HK-2 (cell line): ENCODE results near the gene ETV2.
"Not testable (repeated sequence)": the region's sequence is repeated elsewhere in the genome, so short reads cannot be mapped to it uniquely, and the experiment has no call there.

Experiments used
- DNase-seq: peaks from one replicate; pipeline ENCODE4 v3.0.0-alpha.2; 2018; ENCODE audit not compliant: unreplicated experiment

Gene ETV2, protein sequence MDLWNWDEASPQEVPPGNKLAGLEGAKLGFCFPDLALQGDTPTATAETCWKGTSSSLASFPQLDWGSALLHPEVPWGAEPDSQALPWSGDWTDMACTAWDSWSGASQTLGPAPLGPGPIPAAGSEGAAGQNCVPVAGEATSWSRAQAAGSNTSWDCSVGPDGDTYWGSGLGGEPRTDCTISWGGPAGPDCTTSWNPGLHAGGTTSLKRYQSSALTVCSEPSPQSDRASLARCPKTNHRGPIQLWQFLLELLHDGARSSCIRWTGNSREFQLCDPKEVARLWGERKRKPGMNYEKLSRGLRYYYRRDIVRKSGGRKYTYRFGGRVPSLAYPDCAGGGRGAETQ

DNA sequence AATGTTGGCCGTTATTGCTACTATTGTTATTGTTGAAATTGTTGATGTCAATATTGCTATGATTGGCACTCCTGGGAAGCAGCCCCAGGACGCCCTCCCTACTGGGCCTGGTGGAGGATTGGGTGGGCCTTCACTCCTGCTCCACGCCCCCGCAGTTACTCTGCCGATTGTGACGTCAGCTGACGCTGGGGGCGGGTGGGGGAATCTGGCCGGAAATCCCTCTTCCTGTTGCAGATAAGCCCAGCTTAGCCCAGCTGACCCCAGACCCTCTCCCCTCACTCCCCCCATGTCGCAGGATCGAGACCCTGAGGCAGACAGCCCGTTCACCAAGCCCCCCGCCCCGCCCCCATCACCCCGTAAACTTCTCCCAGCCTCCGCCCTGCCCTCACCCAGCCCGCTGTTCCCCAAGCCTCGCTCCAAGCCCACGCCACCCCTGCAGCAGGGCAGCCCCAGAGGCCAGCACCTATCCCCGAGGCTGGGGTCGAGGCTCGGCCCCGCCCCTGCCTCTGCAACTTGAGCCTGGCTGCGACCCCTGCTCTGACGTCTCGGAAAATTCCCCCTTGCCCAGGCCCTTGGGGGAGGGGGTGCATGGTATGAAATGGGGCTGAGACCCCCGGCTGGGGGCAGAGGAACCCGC is at the start of gene ETV2:
TSS of gene ETV2 (plus strand) at position 231 of the 637 bp plus-strand sequence. CDS start 716 bp downstream, outside the sequence.
- no peak for DNase-seq

DNA sequence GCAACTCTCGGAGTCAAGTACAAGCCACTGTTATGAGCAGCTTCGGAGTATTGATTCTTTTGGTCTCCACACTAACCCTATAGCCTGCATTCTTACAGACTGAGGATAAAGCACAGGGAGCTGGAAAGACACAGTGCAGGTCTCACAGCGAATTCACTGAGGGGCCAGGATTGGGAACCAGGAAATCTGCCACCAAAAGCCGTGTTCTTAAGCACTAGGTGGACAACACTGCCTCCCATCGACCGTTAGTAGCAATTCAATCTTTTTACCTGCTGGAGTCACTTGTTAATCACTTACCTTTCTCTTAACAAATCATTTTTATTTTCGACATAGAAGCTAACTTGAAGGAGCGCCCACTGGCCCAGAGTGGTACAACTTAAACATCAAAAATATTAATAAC is 49.3 kb upstream of the ETV2 start:
- peak; percentile 9 for DNase-seq

DNA sequence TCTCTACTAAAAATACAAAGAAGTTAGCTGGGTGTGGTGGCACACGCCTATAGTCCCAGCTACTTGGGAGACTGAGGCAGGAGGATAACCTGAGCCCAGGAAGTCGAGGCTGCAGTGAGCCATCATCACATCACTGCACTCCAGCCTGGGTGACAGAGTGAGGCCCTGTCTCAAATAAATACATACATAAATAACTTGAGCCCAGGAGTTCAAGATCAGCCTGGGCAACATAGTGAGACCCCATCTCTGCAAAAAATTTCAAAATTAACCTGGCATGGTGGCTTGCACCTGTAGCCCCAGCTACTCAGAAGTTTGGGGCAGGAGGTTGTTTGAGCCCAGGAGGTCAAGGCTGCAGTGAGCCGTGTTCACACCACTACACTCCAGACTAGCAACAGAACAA is 46.5 kb upstream of the ETV2 start:
- DNase-seq = not testable (repeated sequence)

DNA sequence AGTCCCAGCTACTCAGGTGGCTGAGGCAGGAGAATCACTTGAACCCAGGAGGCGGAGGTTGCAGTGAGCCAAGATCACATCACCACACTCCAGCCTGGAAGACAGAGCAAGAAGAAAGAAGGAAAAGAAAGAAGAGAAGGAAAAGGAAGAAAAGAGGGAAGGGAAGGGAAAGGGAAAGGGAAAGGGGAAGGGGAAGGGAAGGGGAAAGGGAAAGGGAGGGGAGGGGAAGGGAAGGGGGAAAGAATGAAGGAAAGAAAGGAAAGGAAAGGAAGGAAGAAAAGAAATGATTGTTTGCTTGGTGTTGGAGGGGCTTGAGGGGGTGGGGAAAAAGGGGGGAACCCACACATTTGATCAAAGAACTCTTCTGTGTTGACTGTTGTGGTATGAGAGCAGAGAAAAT is 45.6 kb upstream of the ETV2 start:
- DNase-seq = no peak

DNA sequence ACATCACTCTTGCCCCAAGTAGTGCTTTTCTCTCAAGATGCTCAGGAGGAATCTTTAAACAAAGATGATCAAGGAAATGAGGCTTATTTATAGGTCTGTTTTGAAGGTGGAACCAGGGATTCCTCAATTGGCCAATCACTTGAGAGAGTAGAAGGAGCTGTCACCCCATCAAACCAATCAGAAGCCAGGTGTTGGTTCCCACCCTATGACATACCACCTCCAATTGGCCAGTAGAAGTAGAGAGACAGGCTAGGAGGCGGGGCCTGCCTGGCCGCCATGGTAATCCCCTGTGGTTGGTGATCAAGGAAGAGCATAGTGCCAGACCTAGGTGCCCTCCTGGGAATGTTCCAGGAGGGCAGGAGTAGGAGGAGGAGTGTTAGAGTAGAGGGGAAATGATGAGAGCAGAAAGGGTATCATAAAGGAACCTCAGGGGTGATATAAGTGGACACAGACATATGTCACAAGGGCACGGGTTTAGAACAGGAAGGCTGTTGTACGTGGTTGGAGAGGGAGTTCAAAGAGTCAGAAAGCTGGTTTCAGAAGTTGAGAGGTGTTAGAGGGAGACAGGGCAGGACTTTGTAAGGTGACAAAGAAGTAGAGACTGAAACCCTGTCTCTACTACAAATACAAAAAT is 45.1 kb upstream of the ETV2 start:
- DNase-seq = no peak

DNA sequence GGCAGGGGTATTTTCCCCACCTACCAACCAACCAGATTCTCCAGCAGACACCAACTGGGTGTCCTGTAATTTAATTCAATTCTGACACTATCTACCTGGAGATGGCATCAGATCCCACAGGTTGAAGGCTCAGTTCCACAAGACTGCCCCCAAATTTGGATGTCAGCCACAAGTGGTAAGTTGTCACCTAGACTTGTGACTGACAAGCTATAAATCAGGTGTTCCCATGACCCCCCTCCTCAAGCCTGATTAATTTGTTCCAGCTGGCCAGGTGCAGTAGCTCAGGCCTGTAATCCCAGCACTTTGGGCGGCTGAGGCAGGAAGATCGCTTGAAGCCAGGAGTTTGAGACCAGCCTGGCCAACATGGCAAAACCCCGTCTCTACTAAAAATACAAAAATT is 39.6 kb upstream of the ETV2 start:
- DNase-seq = no peak

DNA sequence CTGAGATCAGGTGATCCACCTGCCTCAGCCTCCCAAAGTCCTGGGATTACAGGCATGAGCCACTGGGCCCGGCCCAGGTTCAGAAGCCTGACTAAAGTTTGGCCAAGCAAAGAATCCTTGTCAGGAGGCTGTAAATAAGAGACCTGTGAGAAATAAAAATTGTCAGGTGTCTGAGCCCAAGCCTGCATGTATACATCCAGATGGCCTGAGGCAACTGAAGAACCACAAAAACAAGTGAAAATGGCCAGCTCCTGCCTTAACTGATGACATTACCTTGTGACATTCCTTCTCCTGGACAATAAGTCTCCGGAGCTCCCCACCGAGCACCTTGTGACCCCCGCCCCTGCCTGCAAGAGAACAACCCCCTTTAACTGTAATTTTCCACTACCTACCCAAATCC is 37.1 kb upstream of the ETV2 start:
- DNase-seq = not testable (repeated sequence)

DNA sequence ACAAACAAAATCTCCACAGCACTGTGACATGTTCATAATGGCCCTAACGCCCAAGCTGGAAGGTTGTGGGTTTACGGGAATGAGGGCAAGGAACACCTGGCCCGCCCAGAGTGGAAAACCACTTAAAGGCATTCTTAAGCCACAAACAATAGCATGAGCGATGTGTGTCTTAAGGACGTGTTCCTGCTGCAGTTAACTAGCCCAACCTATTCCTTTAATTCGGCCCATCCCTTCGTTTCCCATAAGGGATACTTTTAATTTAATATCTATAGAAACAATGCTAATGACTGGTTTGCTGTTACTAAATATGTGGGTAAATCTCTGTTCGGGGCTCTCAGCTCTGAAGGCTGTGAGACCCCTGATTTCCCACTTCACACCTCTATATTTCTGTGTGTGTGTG is 34.4 kb upstream of the ETV2 start:
- DNase-seq = not testable (repeated sequence)

DNA sequence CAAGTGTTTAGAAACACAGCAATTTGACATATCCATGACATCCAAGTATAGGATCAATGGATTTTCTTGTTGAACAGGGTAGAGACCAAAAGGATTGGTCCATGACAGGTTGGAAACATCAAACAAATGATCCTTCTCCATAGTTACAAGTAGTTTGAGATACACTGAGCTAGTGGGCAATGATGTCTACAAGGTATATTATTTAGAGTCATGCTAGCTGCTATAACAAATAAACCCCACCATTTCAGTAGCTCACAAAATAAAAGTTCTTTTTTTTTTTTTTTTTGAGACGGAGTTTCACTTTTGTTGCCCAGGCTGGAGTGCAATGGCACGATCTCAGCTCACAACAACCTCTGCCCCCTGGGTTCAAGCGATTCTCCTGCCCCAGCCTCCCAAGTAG is 33.9 kb upstream of the ETV2 start:
- DNase-seq = no peak

DNA sequence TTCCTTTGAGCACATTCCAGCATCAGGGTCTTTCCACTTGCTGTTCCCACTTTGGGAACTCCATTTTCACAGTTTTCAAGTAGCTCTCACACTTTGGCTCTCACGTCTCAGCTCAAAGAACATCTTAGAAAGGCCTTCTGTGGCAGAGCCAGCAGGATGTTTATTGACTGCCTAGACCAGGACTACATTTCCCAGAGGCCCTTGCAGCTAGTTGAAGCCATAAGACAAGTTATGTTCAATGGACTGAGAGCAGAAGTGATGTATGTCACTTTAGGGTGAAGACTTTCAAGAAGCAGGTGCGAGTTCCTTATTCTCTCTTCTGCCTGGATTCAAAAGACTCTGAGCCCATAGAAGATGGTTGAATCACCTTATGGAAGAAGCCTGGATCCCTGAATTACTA is 33.3 kb upstream of the ETV2 start:
- no peak for DNase-seq

DNA sequence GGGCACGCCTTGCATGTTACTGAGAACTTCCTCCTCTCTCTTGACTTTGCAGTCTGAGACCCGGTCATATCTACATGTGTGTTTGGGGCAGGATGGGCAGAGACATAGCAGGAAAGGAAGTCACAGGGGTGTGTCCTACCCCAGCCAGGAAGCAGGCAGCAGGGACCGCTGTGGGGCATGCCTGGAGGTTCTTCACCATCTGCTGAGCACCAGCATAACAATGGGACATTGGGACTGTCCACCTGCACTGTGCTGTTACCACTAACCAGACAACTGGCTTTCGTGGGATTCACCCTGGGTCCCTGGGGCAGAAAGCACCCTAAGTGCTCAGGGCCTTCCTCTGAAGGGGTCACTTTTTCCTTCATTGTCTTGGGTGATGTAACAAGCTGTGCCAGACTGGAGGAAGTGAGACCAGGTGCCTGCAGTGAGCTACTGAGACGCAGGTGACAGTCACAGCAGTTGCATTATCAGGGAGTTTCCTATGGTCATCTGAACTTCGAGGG is 31.6 kb upstream of the ETV2 start:
- no peak for DNase-seq

DNA sequence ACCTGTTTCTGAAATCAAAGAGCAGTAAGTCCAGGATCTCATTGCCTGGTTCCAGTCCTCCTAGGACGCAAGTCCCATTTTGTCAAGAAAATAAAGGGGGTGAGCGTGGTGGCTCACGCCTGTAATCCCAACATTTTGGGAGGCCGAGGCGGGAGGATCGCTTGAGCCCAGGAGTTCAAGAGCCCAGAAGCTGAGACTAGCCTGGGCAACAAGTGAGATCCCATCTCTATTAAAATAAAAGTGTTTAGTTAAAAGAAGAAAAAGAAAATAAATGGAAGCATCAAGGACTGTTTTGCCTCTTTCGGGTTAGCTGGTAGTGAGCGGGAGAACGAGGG is 29.4 kb upstream of the ETV2 start:
- DNase-seq = no peak

DNA sequence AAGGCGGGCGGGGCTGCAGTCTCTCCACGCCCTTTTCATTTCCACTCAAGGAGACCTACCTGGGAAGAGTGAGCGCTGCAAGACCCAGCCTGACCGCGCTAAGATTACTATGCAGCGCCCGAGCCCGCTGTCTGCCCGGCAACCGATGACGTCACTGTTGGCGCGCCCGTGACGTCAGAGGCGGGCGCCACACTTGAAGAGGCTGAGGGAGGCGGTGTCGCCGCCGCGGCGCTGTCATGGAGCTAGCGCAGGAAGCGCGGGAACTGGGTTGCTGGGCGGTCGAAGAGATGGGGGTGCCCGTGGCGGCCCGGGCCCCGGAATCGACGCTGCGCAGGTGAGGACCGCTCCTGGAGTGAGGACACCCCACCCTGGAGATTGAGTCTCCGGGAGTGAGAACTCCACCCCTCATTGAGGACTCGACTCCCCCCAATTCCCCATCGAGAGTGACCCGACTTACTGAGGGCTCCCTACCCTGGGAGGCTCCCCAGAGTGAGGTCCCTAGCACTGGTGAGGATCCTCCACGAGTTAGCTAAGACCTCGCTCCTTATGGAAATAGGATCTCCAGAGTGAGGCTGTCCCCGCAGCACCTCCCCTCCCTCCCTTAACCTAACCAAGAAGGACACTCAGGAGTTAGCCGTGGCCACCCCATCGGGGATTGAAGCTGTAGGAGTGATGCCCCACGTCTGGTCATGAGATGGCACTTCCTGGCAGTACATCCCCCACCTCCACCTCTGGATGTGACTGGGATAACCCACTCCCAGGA is 28.8 kb upstream of the ETV2 start, which contains the start of gene HAUS5:
TSS of gene HAUS5 (plus strand) at position 177 of the 763 bp plus-strand sequence. CDS start at position 237, 60 bp downstream.
- DNase-seq = peak; percentile 94

DNA sequence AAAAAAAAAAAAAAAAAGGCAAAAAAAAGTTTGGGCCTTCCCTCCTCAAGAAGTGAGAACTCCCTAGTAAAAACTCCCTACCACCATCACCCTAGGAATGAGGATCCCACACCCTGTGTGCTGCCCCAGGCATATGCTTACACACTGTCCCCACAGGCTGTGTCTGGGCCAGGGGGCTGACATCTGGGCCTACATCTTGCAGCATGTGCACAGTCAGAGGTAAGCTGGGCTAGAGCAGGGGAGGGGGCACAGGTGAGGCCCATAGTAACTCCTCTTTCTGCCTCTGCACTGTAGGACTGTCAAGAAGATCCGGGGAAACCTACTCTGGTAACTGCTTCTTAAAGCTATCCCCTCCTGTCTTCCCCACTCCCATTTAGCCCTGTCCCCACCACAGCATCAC is 28.0 kb upstream of the ETV2 start:
- no peak for DNase-seq

DNA sequence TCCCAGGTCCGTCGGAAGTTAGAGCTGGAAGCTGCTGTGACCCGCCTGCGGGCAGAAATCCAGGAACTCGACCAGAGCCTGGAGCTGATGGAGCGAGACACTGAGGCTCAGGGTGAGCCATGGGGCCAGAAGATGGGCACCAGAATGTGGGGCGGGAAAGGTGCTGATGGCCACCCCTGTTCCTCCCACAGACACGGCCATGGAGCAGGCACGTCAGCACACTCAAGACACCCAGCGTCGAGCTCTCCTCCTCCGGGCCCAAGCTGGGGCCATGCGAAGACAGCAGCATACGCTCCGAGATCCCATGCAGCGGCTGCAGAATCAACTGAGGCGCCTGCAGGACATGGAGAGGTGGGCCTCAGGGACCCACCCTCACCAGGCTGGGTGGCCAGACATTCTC is 26.5 kb upstream of the ETV2 start:
- no peak for DNase-seq

DNA sequence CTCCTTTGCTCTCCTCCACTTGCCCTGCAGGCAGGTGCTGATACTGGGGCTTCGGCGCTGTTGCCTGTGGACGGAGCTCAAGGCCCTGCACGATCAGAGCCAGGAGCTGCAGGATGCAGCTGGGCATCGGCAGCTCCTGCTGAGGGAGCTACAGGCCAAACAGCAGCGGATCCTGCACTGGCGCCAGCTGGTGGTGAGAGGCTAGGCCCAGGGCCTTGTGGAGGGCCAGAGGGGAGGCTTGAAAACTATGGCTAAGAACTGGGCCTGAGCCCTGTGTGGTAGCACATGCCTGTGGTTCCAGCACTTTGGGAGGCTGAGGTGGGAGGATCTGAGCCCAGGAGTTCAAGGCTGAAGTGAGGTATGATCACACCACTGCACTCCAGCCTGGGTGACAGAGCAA is 22.7 kb upstream of the ETV2 start:
- DNase-seq = no peak

DNA sequence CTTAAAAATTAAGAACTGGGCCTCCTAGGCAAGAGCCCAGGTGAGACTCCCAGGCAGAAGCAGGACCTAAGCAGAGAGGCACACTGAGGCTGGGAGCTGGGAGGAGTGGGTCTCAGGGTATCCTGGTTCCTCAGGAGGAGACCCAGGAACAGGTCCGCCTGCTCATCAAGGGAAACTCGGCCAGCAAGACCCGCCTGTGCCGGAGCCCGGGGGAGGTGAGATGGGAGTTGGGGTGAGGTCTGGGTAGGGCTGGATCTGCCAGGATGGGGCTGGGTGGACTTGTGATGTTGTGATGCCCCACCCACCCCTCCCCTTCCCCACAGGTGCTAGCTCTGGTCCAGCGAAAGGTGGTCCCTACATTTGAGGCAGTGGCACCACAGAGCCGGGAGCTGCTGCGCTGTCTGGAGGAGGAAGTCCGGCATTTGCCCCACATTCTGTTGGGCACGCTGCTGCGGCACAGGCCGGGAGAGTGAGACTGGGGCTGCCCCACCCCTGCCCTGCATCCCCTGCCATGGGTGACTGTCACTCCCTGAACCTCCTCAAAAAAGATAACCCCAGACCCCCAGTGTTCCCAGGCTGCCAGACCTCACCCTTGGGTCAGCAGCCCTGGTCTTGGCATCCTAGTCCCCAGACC is 22.1 kb upstream of the ETV2 start:
- DNase-seq = no peak

DNA sequence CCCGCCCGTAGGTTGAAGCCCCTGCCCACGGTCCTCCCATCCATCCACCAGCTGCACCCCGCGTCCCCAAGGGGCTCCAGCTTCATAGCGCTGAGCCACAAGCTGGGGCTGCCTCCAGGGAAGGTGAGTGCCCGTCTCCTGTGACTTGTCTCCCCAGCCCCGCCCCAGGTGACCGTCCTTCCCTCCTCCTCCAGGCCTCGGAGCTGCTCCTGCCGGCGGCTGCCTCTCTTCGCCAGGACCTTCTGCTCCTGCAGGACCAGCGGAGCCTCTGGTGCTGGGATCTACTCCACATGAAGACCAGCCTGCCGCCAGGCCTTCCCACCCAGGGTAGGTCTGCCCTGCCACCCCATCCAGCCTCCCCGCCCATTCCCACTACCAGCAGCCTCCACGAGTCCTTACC is 21.5 kb upstream of the ETV2 start:
- no peak for DNase-seq

DNA sequence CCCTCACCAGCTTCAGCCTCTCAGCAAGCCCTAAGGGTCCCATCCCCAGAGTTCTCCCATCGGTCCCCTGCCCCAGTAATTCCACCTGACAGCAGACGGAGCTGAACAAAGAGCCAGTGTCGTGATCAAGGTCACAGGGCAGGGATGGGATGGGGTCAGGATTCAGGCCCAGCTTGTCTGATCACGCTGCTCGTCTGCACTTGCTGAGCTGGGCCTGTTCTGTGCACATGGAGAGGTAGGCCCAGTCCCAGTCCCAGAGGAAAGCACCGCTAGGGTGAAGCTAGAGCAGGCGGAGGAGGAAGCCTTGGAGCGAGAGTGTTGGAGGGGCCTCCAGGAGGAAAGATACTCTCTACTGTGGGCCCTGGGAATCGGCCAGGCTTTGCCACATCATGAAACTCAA is 19.8 kb upstream of the ETV2 start:
- no peak for DNase-seq

DNA sequence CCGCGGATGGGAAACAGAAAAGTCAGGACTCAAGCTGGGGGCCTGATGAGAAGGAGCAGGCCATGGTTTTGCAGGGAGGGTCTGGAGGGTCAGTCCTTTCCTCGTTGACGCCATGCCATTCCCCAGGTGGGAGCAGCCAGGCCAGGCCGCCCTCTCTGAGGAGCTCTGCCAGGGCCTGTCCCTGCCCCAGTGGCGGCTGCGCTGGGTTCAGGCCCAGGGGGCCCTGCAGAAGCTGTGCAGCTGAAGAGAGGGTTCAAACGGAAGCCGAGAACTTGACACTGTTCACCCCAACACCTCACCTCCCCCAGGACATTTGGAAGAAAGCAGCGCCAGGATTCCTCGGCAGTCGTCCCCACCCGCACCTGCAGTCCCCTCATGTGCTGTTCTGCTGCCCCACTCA is 18.8 kb upstream of the ETV2 start:
- no peak for DNase-seq

DNA sequence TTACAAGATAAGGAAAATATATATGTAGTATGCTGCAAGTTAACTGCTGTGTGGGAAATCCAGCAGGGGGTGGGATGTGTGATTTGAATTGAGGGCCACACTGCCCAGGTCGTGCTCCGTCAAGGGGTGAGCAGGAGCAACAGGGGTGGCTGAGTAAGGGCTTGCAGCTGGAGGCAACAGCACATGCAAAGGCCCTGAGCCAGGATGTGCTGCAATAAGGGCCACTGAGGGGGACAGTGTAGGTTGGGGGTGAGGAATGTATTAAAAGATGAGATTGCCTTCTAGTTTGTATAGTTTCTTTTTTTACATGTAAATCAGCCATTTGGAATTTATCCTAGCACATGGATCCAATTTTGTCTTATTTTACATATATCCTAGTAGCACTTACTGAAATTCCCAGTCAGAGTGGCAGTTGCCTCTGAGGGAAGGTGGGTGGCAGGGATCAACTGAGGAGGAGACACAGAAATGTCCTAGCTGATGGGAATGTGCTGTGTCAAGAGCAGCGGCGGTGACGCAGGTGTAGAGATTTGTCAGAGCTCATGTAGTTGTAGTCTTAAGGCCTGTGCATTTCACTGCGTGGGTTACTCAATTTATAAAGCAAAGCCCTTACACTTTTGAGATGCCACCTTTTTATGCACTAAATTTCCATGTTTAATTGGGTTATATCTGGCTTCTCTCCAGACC is 18.1 kb upstream of the ETV2 start:
- no peak for DNase-seq
